SK-N-SH (cell line): ENCODE results near the gene PPM1L. TPM values are rescaled to one million over a fixed set of nuclear protein-coding genes. Genes with fewer than 3 reads are reported as not detected.

Source experiments
- CTCF ChIA-PET: fragments of 300-600, 350-600 bp; formaldehyde crosslinking; extraction: SDS; loops from one replicate; lab custom pipeline; 2021; lab: Yijun Ruan, JAX
- POLR2A ChIA-PET: fragments of 350-600 bp; sonication (Branson Sonifier 250); formaldehyde crosslinking; extraction: SDS; loops from one replicate; lab custom pipeline; 2020; ENCODE audit warnings: antibody characterized with exemption, inconsistent platforms; lab: Yijun Ruan, JAX
- DNase-seq: peaks from one replicate; pipeline ENCODE4 v3.0.0; 2012
- H2AFZ ChIP-seq: fragments of 200-600 bp; sonication (generic); 2 replicates; pipeline ENCODE4 v1.8.1; 2016; ENCODE audit warnings: antibody characterized with exemption, mild to moderate bottlenecking, low read depth
- H3F3A ChIP-seq: fragments of 200-600 bp; sonication (generic); replicated peaks from 2 replicates; pipeline ENCODE3; 2016; ENCODE audit warnings: antibody characterized with exemption, mild to moderate bottlenecking; ENCODE audit not compliant: insufficient read depth
- H3K27ac ChIP-seq, 2 experiments: fragments of 200-500 bp in 1 of 2; fragments of 200-600 bp in 1 of 2; sonication (Bioruptor generic) in 1 of 2; sonication (generic), shearing (Covaris generic) in 1 of 2; 2 replicates each; pipeline versions ENCODE4 v1.5.1 to v1.6.1; 2014 to 2016; ENCODE audit warnings: low read depth in 2 of 2, inconsistent platforms in 1 of 2, low read length in 1 of 2, mild to moderate bottlenecking in 1 of 2, mixed read lengths in 1 of 2
- H3K27me3 ChIP-seq: fragments of 200-600 bp; sonication (generic), shearing (Covaris generic); 2 replicates; pipeline ENCODE4 v1.6.1; 2016; ENCODE audit warnings: mixed run types; ENCODE audit not compliant: insufficient read depth
- H3K36me3 ChIP-seq, 2 experiments: fragments of 200-500 bp in 1 of 2; fragments of 200-600 bp in 1 of 2; sonication (Bioruptor generic) in 1 of 2; sonication (generic) in 1 of 2; replicated peaks in 1 of 2; 2 replicates each; pipeline versions ENCODE3 to v1.5.1; 2014 to 2016; ENCODE audit warnings: low read length in 1 of 2, mild to moderate bottlenecking in 1 of 2; ENCODE audit not compliant: insufficient read depth in 2 of 2, control insufficient read depth in 1 of 2
- H3K4me1 ChIP-seq, 2 experiments: fragments of 200-500 bp in 1 of 2; fragments of 200-600 bp in 1 of 2; sonication (Bioruptor generic) in 1 of 2; sonication (generic), shearing (Covaris generic) in 1 of 2; 2 replicates each; pipeline versions ENCODE4 v1.5.1 to v1.6.1; 2014 to 2016; ENCODE audit warnings: low read depth in 1 of 2, low read length in 1 of 2, mixed run types in 1 of 2; ENCODE audit not compliant: insufficient read depth in 2 of 2, control insufficient read depth in 1 of 2
- H3K4me2 ChIP-seq: fragments of 200-600 bp; sonication (generic), shearing (Covaris generic); 2 replicates; pipeline ENCODE4 v1.6.1; 2017; ENCODE audit warnings: mixed run types
- H3K4me3 ChIP-seq, 2 experiments: fragments of 200-500 bp in 1 of 2; fragments of 200-600 bp in 1 of 2; sonication (Bioruptor generic) in 1 of 2; sonication (generic), shearing (Covaris generic) in 1 of 2; 2 replicates each; pipeline versions ENCODE4 v1.5.1 to v1.8.1; 2014 to 2016; ENCODE audit warnings: low read depth in 2 of 2, inconsistent platforms in 1 of 2, low read length in 1 of 2, mild to moderate bottlenecking in 1 of 2, mixed read lengths in 1 of 2, moderate library complexity in 1 of 2
- H3K79me2 ChIP-seq: fragments of 200-600 bp; sonication (generic); 2 replicates; pipeline ENCODE4 v1.8.1; 2017; ENCODE audit warnings: mild to moderate bottlenecking; ENCODE audit not compliant: insufficient read depth
- H3K9ac ChIP-seq: fragments of 200-600 bp; sonication (generic); 2 replicates; pipeline ENCODE4 v1.6.1; 2017; ENCODE audit warnings: mixed run types
- H3K9me2 ChIP-seq: fragments of 200-600 bp; sonication (generic); 2 replicates; pipeline ENCODE4 v1.6.1; 2017; ENCODE audit warnings: mixed run types
- H3K9me3 ChIP-seq: fragments of 200-600 bp; sonication (generic); 2 replicates; pipeline ENCODE4 v1.6.1; 2017; ENCODE audit warnings: mixed run types, mild to moderate bottlenecking, moderate library complexity
- H4K20me1 ChIP-seq: fragments of 200-600 bp; sonication (generic); 2 replicates; pipeline ENCODE4 v1.6.1; 2017; ENCODE audit warnings: mild to moderate bottlenecking, mixed run types; ENCODE audit not compliant: insufficient read depth
- CHD2 ChIP-seq: fragments of 150-350 bp; IDR thresholded peaks from 2 replicates; pipeline ENCODE4 v1.6.1; 2018; ENCODE audit warnings: low read length; ENCODE audit not compliant: partially characterized antibody
- FOSL2 ChIP-seq: IDR thresholded peaks from 2 replicates; pipeline ENCODE4 v1.4.0; 2012; ENCODE audit warnings: low read depth, mild to moderate bottlenecking, moderate library complexity, borderline replicate concordance
- FOXJ3 ChIP-seq: sonication (generic); formaldehyde crosslinking; IDR thresholded peaks from 2 replicates; pipeline ENCODE4 v1.5.1; 2020; ENCODE audit warnings: mild to moderate bottlenecking, missing genetic modification reagents
- GATA2 ChIP-seq: sonication (generic); formaldehyde crosslinking; IDR thresholded peaks from 2 replicates; pipeline ENCODE4 v1.5.0; 2020; ENCODE audit warnings: mild to moderate bottlenecking, missing genetic modification reagents
- IRF3 ChIP-seq: fragments of 150-350 bp; IDR thresholded peaks from 2 replicates; pipeline ENCODE4 v1.6.1; 2016; ENCODE audit warnings: mild to moderate bottlenecking, low read depth, low read length
- MEF2A ChIP-seq: IDR thresholded peaks from 2 replicates; pipeline ENCODE4 v1.4.0; 2012; ENCODE audit warnings: low read depth, borderline replicate concordance
- NFIC ChIP-seq: IDR thresholded peaks from 2 replicates; pipeline ENCODE4 v1.4.0; 2012; ENCODE audit warnings: borderline replicate concordance
- RCOR1 ChIP-seq: fragments of 150-350 bp; IDR thresholded peaks from 2 replicates; pipeline ENCODE4 v1.6.1; 2017; ENCODE audit warnings: antibody characterized with exemption, low read length
- REST ChIP-seq: IDR thresholded peaks from 2 replicates; pipeline ENCODE4 v1.6.1; 2012; ENCODE audit warnings: mild to moderate bottlenecking, low read depth, low read length, moderate library complexity
- RXRA ChIP-seq: IDR thresholded peaks from 2 replicates; pipeline ENCODE4 v1.4.0; 2012; ENCODE audit warnings: low read depth, mild to moderate bottlenecking, borderline replicate concordance
- SIN3A ChIP-seq: IDR thresholded peaks from 2 replicates; pipeline ENCODE4 v1.6.1; 2012; ENCODE audit warnings: low read depth, mild to moderate bottlenecking, low read length, moderate library complexity, borderline replicate concordance
- USF1 ChIP-seq: IDR thresholded peaks from 2 replicates; pipeline ENCODE4 v1.4.0; 2012; ENCODE audit warnings: low read depth, borderline replicate concordance
- WGBS: methylation state at CpG from one replicate; pipeline ENCODE4 v1.1.6; 2017; ENCODE audit warnings: low lambda C conversion rate; 5-methylcytosine and 5-hydroxymethylcytosine counted together
- polyA plus RNA-seq, 3 experiments: library from polyadenylated mRNA; depleted of rRNA; stranded (reverse); fragments of >200 nt; gene quantifications; 2 replicates each; pipeline ENCODE4 v1.2.3, GENCODE V29; 2012

Gene PPM1L
- polyA plus RNA-seq, 1 of the 3 experiments (the other 2 are of a cell fraction): 0.16 TPM

- ChIA-PET CTCF (interaction anchor here (1.7 kb wide), 1 partner anchor 9 kb away, joined by 7 read pairs; no protein-coding TSS in a partner anchor), POLR2A (no interaction called here)
- no peak for TF ChIP-seq FOSL2
- Histone ChIP-seq H3K9me3 (no peaks in the 10 kb centered on the region), H3K9ac (no peak overlapping the region), H3K4me3 (no peak overlapping the region), H3K4me1 (peaks cover 0 to 6% of the 10 kb centered on the region in 2 experiments; a peak in 3 of 4 replicates), H4K20me1 (no peaks in the 10 kb centered on the region), H3K36me3 (no peaks in the 10 kb centered on the region), H3K9me2 (no peaks in the 10 kb centered on the region), H3F3A (no peaks in the 10 kb centered on the region), H3K4me2 (no peak overlapping the region), H3K27ac (no peak overlapping the region), H2AFZ (no peak overlapping the region), H3K27me3 (no peaks in the 10 kb centered on the region; the same call in 1 of the 2 replicates), H3K79me2 (no peaks in the 10 kb centered on the region)
- 50% methylated on average over 2 of the region's 2 CpGs for WGBS
- DNase-seq: no peak
Observed at GRCh38 chr3:160950954-160951353, 194.9 kb downstream of the PPM1L start.

GRCh38 chr3:160951642-160952487 lies 195.8 kb downstream of the PPM1L start:
- H3K9me2 ChIP-seq: no peaks in the 10 kb centered on the region
- no peaks in the 10 kb centered on the region for H3K9me3 ChIP-seq
- no peak overlapping the region for H3K4me2 ChIP-seq
- WGBS: 40% methylated on average over 8 of the region's 8 CpGs
- no peaks in the 10 kb centered on the region for H3K79me2 ChIP-seq
- no peaks in the 10 kb centered on the region; the same call in 1 of the 2 replicates for H3K27me3 ChIP-seq
- ChIA-PET POLR2A (no interaction called here), CTCF (interaction anchor here (0.6 to 1.1 kb wide), 2 partner anchors 9 to 305 kb away, joined by 3 read pairs; no protein-coding TSS in a partner anchor)
- no peaks in the 10 kb centered on the region for H3K36me3 ChIP-seq
- H2AFZ ChIP-seq: no peak overlapping the region
- no peak overlapping the region for H3K9ac ChIP-seq
- no peak overlapping the region for H3K4me3 ChIP-seq
- H3F3A ChIP-seq: no peaks in the 10 kb centered on the region
- DNase-seq: no peak
- TF ChIP-seq RXRA: no peak
- TF ChIP-seq RCOR1: no peak
- no peak for TF ChIP-seq SIN3A
- TF ChIP-seq MEF2A: no peak
- no peaks in the 10 kb centered on the region for H4K20me1 ChIP-seq
- H3K4me1 ChIP-seq: peaks cover 0 to 6% of the 10 kb centered on the region in 2 experiments; a peak in 3 of 4 replicates
- no peak overlapping the region; a peak in 1 of 4 replicates for H3K27ac ChIP-seq

- Histone ChIP-seq H3K27me3 (no peaks in the 10 kb centered on the region; the same call in 1 of the 2 replicates), H3K36me3 (no peaks in the 10 kb centered on the region), H4K20me1 (no peaks in the 10 kb centered on the region), H3K9me3 (no peaks in the 10 kb centered on the region), H3K9me2 (no peaks in the 10 kb centered on the region), H3K9ac (no peak overlapping the region)
- 32% methylated on average over 3 of the region's 3 CpGs for WGBS
- no peak for TF ChIP-seq IRF3
- TF ChIP-seq GATA2 (CRISPR knock-in tag): no peak
- no peak for TF ChIP-seq NFIC
- no peak for TF ChIP-seq REST
- TF ChIP-seq CHD2: no peak
- TF ChIP-seq FOXJ3: no peak
- TF ChIP-seq USF1: no peak
- TF ChIP-seq, all 33 proteins: peak for 0
- Histone ChIP-seq H2AFZ (no peak overlapping the region), H3K4me1 (peaks cover 0 to 2% of the 10 kb centered on the region in 2 experiments; a peak in 2 of 4 replicates), H3K4me3 (no peak overlapping the region), H3K27ac (no peak overlapping the region), H3K4me2 (no peak overlapping the region), H3F3A (no peaks in the 10 kb centered on the region), H3K79me2 (no peaks in the 10 kb centered on the region)
- DNase-seq: no peak
- POLR2A ChIA-PET: no interaction called here
- CTCF ChIA-PET: interaction anchor here (1.0 to 1.2 kb wide), 2 partner anchors 12 to 39 kb away, joined by 3 read pairs; no protein-coding TSS in a partner anchor
Observed at GRCh38 chr3:160953686-160954085, 197.7 kb downstream of the PPM1L start.
